BLaER1 (cell line): ENCODE data around the gene RBM17.
"Not testable (repeated sequence)": the region's sequence is repeated elsewhere in the genome, so short reads cannot be mapped to it uniquely, and the experiment has no call there.

Experiments used
- H3K27ac ChIP-seq: shearing (Covaris generic); formaldehyde crosslinking; 2 replicates; pipeline ENCODE4 v1.8.1; 2022
- H3K27me3 ChIP-seq: shearing (Covaris generic); formaldehyde crosslinking; 2 replicates; pipeline ENCODE4 v1.8.1; 2022
- H3K36me3 ChIP-seq: shearing (Covaris generic); formaldehyde crosslinking; 2 replicates; pipeline ENCODE4 v1.8.1; 2022
- H3K4me1 ChIP-seq: shearing (Covaris generic); formaldehyde crosslinking; 2 replicates; pipeline ENCODE4 v1.8.1; 2022
- H3K4me2 ChIP-seq: shearing (Covaris generic); formaldehyde crosslinking; 2 replicates; pipeline ENCODE4 v1.8.1; 2022
- H3K4me3 ChIP-seq: shearing (Covaris generic); formaldehyde crosslinking; 2 replicates; pipeline ENCODE4 v1.8.1; 2022
- H3K9ac ChIP-seq: shearing (Covaris generic); formaldehyde crosslinking; 2 replicates; pipeline ENCODE4 v1.8.1; 2022
- H3K9me3 ChIP-seq: shearing (Covaris generic); formaldehyde crosslinking; 2 replicates; pipeline ENCODE4 v1.8.1; 2022
- H4K20me1 ChIP-seq: shearing (Covaris generic); formaldehyde crosslinking; 2 replicates; pipeline ENCODE4 v1.8.1; 2022
- Cebpa-rat ChIP-seq: shearing (Covaris generic); IDR thresholded peaks from 2 replicates; pipeline ENCODE4 v1.8.1; 2022

The RBM17 gene

DNA sequence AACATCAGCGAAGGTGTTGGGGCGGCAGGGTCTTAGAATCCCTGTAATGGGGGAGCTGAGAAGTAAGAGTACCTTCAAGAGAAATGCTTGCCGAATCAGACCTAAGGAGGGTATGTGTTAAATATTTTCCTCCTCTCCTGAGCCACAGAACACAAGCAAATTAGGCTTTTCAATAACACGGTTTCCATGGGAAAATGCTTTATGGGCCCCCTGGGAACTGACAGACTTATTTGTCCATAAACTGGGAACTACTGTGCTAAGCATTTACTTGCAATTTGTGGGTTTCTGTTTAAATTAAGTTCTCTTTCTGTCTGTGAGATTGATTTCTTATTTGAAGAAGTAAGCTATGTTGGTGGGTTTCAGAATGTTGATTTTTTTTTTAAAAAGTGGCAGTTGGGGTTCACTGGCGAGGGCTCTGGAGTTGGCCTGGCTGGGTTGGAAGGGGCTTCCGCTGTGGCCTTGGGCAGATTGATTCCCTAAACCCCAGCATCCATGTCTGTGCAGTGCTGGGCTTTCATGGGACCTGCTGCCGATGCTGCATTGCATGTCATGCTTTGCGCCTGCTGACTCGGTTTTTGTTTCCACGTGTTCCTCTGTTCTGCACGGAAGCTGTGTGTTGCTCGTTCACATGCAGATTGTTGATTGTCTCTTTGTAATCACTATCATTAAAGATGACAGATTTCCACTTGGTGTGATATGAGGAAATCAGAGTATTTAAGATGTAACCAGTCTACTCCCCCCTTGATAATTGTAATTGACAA lies 7.2 kb downstream of the RBM17 start:
- Histone ChIP-seq H3K4me3 (no peak overlapping the region), H3K27ac (no peak overlapping the region; the same call in 1 of the 2 replicates), H3K36me3 (peaks cover 68% of the 10 kb centered on the region), H4K20me1 (peaks cover 100% of the 10 kb centered on the region), H3K4me2 (no peak overlapping the region), H3K9me3 (no peaks in the 10 kb centered on the region), H3K27me3 (no peaks in the 10 kb centered on the region), H3K4me1 (peaks cover 37% of the 10 kb centered on the region), H3K9ac (0 out of 2 replicates have a peak overlapping the region, but pooled peaks have one; percentile 2)
- TF ChIP-seq Cebpa-rat = no peak

DNA sequence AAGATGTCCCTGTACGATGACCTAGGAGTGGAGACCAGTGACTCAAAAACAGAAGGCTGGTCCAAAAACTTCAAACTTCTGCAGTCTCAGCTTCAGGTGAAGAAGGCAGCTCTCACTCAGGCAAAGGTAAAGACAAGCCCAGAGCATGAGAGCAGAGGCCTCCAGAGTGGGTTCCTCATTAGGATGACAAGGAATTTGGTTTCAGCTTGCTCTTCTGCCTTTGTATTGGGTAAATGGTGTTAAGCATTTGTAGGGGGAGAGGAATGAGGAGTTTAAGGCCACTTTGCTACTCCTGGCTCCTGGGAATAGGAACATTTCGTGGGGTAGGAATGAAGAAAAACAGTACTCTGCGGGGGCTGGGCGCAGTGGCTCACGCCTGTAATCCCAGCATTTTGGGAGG lies 8.2 kb downstream of the RBM17 start:
- Histone ChIP-seq H3K4me1 (peaks cover 26% of the 10 kb centered on the region), H3K27me3 (no peaks in the 10 kb centered on the region), H3K4me3 (no peak overlapping the region), H3K27ac (no peak overlapping the region), H3K9ac (no peak overlapping the region), H4K20me1 (peaks cover 100% of the 10 kb centered on the region), H3K36me3 (peaks cover 79% of the 10 kb centered on the region), H3K4me2 (no peak overlapping the region), H3K9me3 (no peaks in the 10 kb centered on the region)
- no peak for TF ChIP-seq Cebpa-rat

DNA sequence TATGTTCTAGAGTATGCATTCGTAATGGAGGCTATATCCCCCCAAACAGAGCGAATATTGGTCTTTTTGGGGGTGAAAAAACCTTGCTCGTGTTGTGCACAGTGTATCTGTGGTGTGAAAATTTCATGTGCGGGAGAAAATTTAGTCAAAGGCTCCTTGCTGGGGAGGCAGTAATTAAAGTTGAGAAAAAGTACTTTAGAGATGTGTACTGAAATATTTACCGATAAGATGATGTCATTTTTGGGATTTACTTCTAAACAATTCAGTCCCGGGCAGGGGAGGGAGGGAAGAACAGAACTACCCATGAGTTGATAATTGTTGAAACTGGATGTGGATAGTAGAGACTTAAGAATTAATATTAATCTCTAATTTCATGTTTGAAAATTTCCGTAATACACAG lies 9.3 kb downstream of the RBM17 start:
- Histone ChIP-seq H3K9me3 (no peaks in the 10 kb centered on the region), H4K20me1 (peaks cover 100% of the 10 kb centered on the region), H3K36me3 (peaks cover 85% of the 10 kb centered on the region), H3K4me1 (peaks cover 15% of the 10 kb centered on the region; the same call in 1 of the 2 replicates), H3K27ac (no peak overlapping the region), H3K4me2 (no peak overlapping the region), H3K27me3 (no peaks in the 10 kb centered on the region), H3K4me3 (no peak overlapping the region), H3K9ac (no peak overlapping the region)
- no peak for TF ChIP-seq Cebpa-rat

DNA sequence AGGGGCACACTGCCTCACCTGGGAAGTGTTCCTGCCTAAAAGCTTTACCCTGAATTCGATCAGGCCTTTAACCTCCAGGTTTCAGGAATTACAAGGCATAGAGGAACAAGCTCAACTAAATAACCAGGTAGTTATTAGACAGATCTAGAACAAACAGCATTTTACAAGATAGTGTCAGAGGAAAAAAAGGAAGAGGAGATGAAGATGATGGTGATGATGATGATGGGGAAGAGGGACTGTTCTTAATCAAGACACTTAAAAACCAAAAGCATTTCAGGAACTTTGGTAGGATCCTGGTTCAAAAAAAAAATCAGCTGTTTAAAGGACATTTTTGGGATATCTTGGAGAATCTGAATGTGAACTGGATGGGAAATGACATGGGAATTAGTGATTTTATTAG lies 11.5 kb downstream of the RBM17 start:
- H3K4me1 ChIP-seq = 0 out of 2 replicates have a peak, but pooled peaks cover 9% of the 10 kb centered on the region
- no peak for TF ChIP-seq Cebpa-rat
- no peak overlapping the region for H3K4me3 ChIP-seq
- no peaks in the 10 kb centered on the region for H3K9me3 ChIP-seq
- no peak overlapping the region for H3K4me2 ChIP-seq
- no peak overlapping the region for H3K9ac ChIP-seq
- H3K27ac ChIP-seq = no peak overlapping the region
- H3K27me3 ChIP-seq = no peaks in the 10 kb centered on the region
- H3K36me3 ChIP-seq = peaks cover 97% of the 10 kb centered on the region
- peaks cover 100% of the 10 kb centered on the region for H4K20me1 ChIP-seq

DNA sequence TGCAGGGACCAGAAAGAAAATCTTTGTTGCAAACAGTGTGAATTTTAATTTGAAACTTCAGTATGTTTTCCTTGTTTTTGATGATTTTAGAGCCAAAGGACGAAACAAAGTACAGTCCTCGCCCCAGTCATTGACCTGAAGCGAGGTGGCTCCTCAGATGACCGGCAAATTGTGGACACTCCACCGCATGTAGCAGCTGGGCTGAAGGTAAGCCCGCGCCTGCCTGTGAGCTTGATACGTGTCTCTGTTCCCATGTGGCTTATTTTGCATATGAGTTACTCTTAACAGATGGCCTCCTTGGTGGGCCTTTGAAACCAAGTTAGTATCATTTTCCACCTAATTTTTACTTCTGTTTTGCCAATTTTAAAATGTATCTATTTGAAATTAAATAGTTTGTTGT lies 12.3 kb downstream of the RBM17 start:
- H3K36me3 ChIP-seq = peaks cover 95% of the 10 kb centered on the region
- H4K20me1 ChIP-seq = peaks cover 99% of the 10 kb centered on the region
- no peak overlapping the region for H3K9ac ChIP-seq
- H3K27me3 ChIP-seq = no peaks in the 10 kb centered on the region
- 0 out of 2 replicates have a peak, but pooled peaks cover under 1% of the 10 kb centered on the region for H3K4me1 ChIP-seq
- H3K27ac ChIP-seq = no peak overlapping the region
- H3K4me3 ChIP-seq = no peak overlapping the region
- TF ChIP-seq Cebpa-rat = no peak
- no peak overlapping the region for H3K4me2 ChIP-seq
- no peaks in the 10 kb centered on the region for H3K9me3 ChIP-seq

DNA sequence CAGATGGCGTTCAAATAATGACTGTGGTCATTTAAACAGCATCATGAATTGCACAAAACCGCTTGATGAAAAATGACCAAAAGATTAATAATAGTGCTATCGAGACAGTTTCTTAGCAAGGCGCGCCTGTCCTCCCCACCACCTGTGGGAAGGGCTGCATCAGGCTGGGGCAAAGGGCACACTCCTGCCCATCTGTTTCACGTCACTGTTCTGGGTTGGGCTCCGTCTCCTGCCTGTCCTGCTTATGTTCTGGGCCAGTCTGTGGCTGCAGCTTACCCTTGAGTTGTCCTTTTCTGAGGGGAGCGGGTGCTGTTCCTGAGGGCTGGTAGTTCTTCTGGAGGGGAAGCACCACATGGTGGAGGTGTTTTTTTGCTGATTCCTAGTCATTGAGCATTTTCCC lies 13.3 kb downstream of the RBM17 start:
- Histone ChIP-seq H3K27ac (no peak overlapping the region), H3K4me2 (no peak overlapping the region), H3K4me1 (no peaks in the 10 kb centered on the region), H4K20me1 (peaks cover 99% of the 10 kb centered on the region), H3K36me3 (peaks cover 97% of the 10 kb centered on the region), H3K4me3 (no peak overlapping the region), H3K9me3 (no peaks in the 10 kb centered on the region), H3K27me3 (no peaks in the 10 kb centered on the region), H3K9ac (no peak overlapping the region)
- TF ChIP-seq Cebpa-rat = no peak

DNA sequence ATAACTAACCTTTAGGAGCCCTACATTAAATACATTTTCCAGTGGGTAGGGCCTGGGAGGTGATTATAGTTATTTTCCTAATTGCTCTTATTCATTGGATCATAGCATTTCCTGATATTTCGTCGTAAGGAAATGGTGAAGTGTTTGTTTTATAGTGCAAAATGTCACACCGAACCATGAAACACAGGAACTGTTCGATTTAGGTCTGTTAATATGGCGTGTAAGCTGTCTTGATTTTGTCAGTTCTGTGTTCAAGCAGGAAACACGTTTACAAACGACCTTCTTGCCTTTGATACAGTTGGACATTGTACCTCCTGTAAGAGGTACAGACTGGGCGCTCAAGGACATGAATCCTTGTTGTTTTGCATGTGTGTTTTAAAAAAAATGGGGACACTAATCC lies 14.8 kb downstream of the RBM17 start:
- H3K9ac ChIP-seq = no peak overlapping the region
- peaks cover 99% of the 10 kb centered on the region for H4K20me1 ChIP-seq
- no peak overlapping the region for H3K27ac ChIP-seq
- H3K36me3 ChIP-seq = peaks cover 97% of the 10 kb centered on the region
- H3K4me1 ChIP-seq = peaks cover 3% of the 10 kb centered on the region; the same call in 1 of the 2 replicates
- no peaks in the 10 kb centered on the region for H3K9me3 ChIP-seq
- TF ChIP-seq Cebpa-rat = no peak
- H3K27me3 ChIP-seq = no peaks in the 10 kb centered on the region
- H3K4me2 ChIP-seq = no peak overlapping the region
- no peak overlapping the region for H3K4me3 ChIP-seq

DNA sequence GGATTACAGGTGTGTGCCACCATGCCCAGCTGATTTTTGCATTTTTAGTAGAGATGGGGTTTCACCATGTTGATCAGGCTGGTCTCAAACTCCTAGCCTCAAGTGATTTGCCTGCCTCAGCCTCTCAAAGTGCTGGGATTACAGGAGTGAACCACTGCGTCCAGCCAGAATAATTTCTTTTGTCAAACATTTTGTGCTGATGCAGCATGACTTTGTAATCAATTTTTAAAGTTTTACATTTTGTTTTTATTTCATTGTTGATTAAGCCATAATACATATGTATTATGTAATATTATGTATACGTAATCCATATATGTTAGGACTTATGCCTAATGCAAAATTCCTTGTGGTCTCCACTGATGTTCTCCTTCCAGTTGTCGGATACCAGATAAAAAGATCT lies 18.8 kb downstream of the RBM17 start:
- not testable (repeated sequence) for H3K27ac ChIP-seq, H3K27me3 ChIP-seq, H3K9me3 ChIP-seq, H3K9ac ChIP-seq, H3K4me3 ChIP-seq, H3K4me2 ChIP-seq, H3K4me1 ChIP-seq
- H4K20me1 ChIP-seq = peaks cover 96% of the 10 kb centered on the region
- peaks cover 98% of the 10 kb centered on the region for H3K36me3 ChIP-seq

DNA sequence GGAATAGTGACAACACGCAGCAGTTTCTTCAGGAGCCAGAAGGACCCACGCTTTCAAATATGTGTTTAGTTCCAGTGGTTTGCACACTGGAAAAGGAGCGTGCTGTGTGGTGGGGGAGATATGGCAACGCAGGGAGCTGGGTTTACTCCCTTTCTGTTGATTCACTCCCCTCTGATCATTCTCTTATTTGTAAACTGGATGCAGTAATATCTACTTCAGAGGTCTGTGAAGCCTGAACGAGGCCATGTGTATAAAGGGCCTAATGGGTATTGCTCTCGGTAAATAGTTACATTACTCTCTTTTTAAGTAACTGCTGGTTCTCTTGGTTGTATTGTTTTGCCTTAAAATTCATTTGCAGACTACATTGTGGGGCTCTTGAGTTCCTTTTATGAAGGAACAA lies 19.2 kb downstream of the RBM17 start:
- Histone ChIP-seq H3K4me3 (no peak overlapping the region), H4K20me1 (peaks cover 95% of the 10 kb centered on the region), H3K9me3 (no peaks in the 10 kb centered on the region), H3K27ac (no peak overlapping the region), H3K4me2 (no peak overlapping the region), H3K36me3 (peaks cover 98% of the 10 kb centered on the region), H3K9ac (no peak overlapping the region), H3K4me1 (peaks cover 10% of the 10 kb centered on the region; the same call in 1 of the 2 replicates), H3K27me3 (no peaks in the 10 kb centered on the region)
- TF ChIP-seq Cebpa-rat = no peak

DNA sequence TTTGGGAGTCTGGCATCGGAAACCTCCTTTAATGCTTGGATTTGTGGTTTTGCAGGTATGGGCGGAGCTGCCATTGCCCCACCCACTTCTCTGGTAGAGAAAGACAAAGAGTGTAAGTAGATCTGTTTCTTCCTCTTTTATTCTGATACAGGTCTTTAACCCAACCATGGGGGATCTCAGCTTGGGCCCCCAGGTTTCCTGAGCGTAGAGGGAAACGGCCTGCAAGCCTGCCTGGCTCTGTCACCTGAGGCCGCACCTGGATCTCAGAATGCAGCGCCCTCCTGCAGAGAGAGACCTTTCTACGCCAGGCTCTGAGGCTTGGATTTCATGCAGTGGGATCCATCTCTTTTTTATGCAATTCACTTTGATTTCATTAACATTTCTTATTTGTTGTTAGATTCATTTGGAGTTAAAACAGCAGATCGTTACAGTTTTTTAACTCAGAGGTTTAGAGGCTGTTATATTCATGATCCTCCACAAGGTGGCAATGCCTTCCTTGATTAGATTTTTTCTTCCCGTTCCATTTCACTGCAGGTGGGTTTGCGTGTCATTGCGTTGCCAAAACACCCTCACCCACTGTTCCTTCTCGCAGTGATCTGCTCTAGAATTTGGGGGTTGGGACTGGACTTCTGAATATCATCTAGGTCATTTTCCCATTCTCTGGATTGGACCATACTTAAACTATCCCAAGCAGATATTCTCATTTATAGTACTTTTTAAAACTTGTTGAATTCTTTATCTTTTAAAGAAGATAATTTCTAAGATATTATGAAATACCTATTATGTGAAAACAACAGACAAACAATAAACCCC lies 20.0 kb downstream of the RBM17 start:
- Histone ChIP-seq H3K27ac (no peak overlapping the region), H3K4me3 (no peak overlapping the region), H3K36me3 (peaks cover 98% of the 10 kb centered on the region), H3K9me3 (no peaks in the 10 kb centered on the region), H3K27me3 (no peaks in the 10 kb centered on the region), H3K9ac (no peak overlapping the region), H3K4me2 (no peak overlapping the region), H3K4me1 (peaks cover 10% of the 10 kb centered on the region; the same call in 1 of the 2 replicates), H4K20me1 (peaks cover 90% of the 10 kb centered on the region)
- no peak for TF ChIP-seq Cebpa-rat
